K562 (cell line): Measurements from ENCODE around the gene C4orf54. TPM values are rescaled to one million over a fixed set of nuclear protein-coding genes. Genes with fewer than 3 reads are reported as not detected.

Experiments
- ATAC-seq: fragments of 200-7000 bp; cut with Tn5 transposase; 3 replicates; pipeline ENCODE4 v1.9.1; 2020; ENCODE audit warnings: moderate library complexity
- BruUV-seq: library from RNA; stranded (reverse); fragments of 400-500 nt; replicated peaks from 2 replicates; lab custom pipeline; 2021; lab: Mats Ljungman, UMichigan
- CTCF ChIA-PET: fragments of 300-600 bp; formaldehyde crosslinking; extraction: SDS; loops from one replicate; lab custom pipeline; 2021; ENCODE audit warnings: low intra/inter-chr PET ratio; lab: Yijun Ruan, JAX
- POLR2A ChIA-PET: fragments of 300-600, 350-650 bp; sonication (Branson Sonifier 250); formaldehyde crosslinking; extraction: SDS; loops from one replicate; lab custom pipeline; 2021; ENCODE audit warnings: antibody characterized with exemption, inconsistent platforms; lab: Yijun Ruan, JAX
- DNase-seq, 4 experiments: peaks; one replicate each; pipeline versions ENCODE4 v3.0.0 to v3.0.0-alpha.2; 2011 to 2018; ENCODE audit warnings: low spot score in 3 of 4, mixed read lengths in 3 of 4; ENCODE audit errors: extremely low read depth in 1 of 4
- FAIRE-seq: peaks from 2 replicates; lab custom pipeline; 2011; peaks lifted over from hg19 to GRCh38; lab: Jason Lieb, UNC
- H2AFZ ChIP-seq: 2 replicates; pipeline ENCODE4 v1.6.0; 2011; ENCODE audit warnings: low read depth, low read length, control low read depth, inconsistent platforms
- H3K27ac ChIP-seq: fragments of 200-600 bp; 3 replicates; pipeline ENCODE4 v1.8.0; 2011; ENCODE audit warnings: low read depth, mild to moderate bottlenecking, control low read depth, inconsistent platforms, low read length, moderate library complexity, mixed read lengths; ENCODE audit errors: extremely low read depth
- H3K27me3 ChIP-seq, 2 experiments: fragments of 300-600 bp in 1 of 2; 2 replicates in 1 of 2; 3 replicates in 1 of 2; pipeline versions ENCODE4 v1.6.0 to v1.8.0; 2011; ENCODE audit warnings: inconsistent platforms in 2 of 2, low read length in 2 of 2, mild to moderate bottlenecking in 1 of 2, mixed read lengths in 1 of 2, moderate library complexity in 1 of 2; ENCODE audit not compliant: control insufficient read depth in 2 of 2, insufficient read depth in 2 of 2
- H3K36me3 ChIP-seq: fragments of 300-600 bp; 3 replicates; pipeline ENCODE4 v1.8.0; 2011; ENCODE audit warnings: mild to moderate bottlenecking, low read length, inconsistent platforms; ENCODE audit not compliant: control insufficient read depth, insufficient read depth
- H3K4me1 ChIP-seq, 2 experiments: fragments of 200-600 bp in 1 of 2; replicated peaks in 1 of 2; 2 replicates in 1 of 2; 3 replicates in 1 of 2; pipeline versions ENCODE4 v1.5.1 to v1.8.0; 2011; ENCODE audit warnings: inconsistent platforms in 2 of 2, low read length in 2 of 2, mild to moderate bottlenecking in 1 of 2, mixed read lengths in 1 of 2, moderate library complexity in 1 of 2; ENCODE audit not compliant: control insufficient read depth in 2 of 2, insufficient read depth in 2 of 2
- H3K4me2 ChIP-seq: 2 replicates; pipeline ENCODE4 v1.6.1; 2011; ENCODE audit warnings: low read length, control low read depth, inconsistent platforms, mixed read lengths; ENCODE audit not compliant: insufficient read depth
- H3K4me3 ChIP-seq: fragments of 200-600 bp; sonication (generic), shearing (Covaris generic); 2 replicates; pipeline ENCODE4 v1.5.1; 2016; ENCODE audit warnings: control low read depth, inconsistent platforms
- H3K79me2 ChIP-seq: fragments of 200-600 bp; 3 replicates; pipeline ENCODE4 v1.8.0; 2011; ENCODE audit warnings: low read length, inconsistent platforms; ENCODE audit not compliant: control insufficient read depth, insufficient read depth
- H3K9ac ChIP-seq, 2 experiments: 2 replicates each; pipeline versions ENCODE4 v1.6.0 to v1.6.1; 2011; ENCODE audit warnings: low read depth in 2 of 2, low read length in 2 of 2, control low read depth in 1 of 2, inconsistent platforms in 1 of 2, mild to moderate bottlenecking in 1 of 2, mixed read lengths in 1 of 2; ENCODE audit not compliant: insufficient read depth in 1 of 2
- H3K9me1 ChIP-seq: one replicate; pipeline ENCODE4 v1.6.0; 2011; ENCODE audit warnings: inconsistent platforms, mild to moderate bottlenecking, low read length, moderate library complexity; ENCODE audit not compliant: control insufficient read depth, insufficient read depth
- H3K9me3 ChIP-seq: replicated peaks from 2 replicates; pipeline ENCODE4 v1.5.1; 2011; ENCODE audit warnings: low read depth, low read length, inconsistent platforms; ENCODE audit not compliant: control insufficient read depth, insufficient read depth
- H4K20me1 ChIP-seq: replicated peaks from 2 replicates; pipeline ENCODE4 v1.6.1; 2011; ENCODE audit warnings: low read length, inconsistent platforms, mixed read lengths; ENCODE audit not compliant: control insufficient read depth, insufficient read depth
- GABPB2 ChIP-seq: fragments of 250-450 bp; sonication (Bioruptor Pico); conservative IDR thresholded peaks from 2 replicates; pipeline ENCODE4 v1.5.1; 2021; ENCODE audit warnings: mild to moderate bottlenecking
- RFX7 ChIP-seq: fragments of 250-450 bp; sonication (Bioruptor Pico); IDR thresholded peaks from 2 replicates; pipeline ENCODE4 v1.5.1; 2021; ENCODE audit warnings: mild to moderate bottlenecking
- ZNF57 ChIP-seq: fragments of 450-650 bp; formaldehyde crosslinking; IDR thresholded peaks from 2 replicates; pipeline ENCODE4 v1.4.0; 2020; ENCODE audit warnings: mild to moderate bottlenecking, moderate library complexity
- ZNF778 ChIP-seq: fragments of 450-650 bp; formaldehyde crosslinking; IDR thresholded peaks from 2 replicates; pipeline ENCODE4 v1.4.0; 2020; ENCODE audit warnings: mild to moderate bottlenecking, moderate library complexity
- ZNF780A ChIP-seq: fragments of 250-450 bp; sonication (Bioruptor Pico); IDR thresholded peaks from 2 replicates; pipeline ENCODE4 v1.5.0; 2021; ENCODE audit warnings: mild to moderate bottlenecking
- ZNF785 ChIP-seq: fragments of 250-450 bp; sonication (Bioruptor Pico); IDR thresholded peaks from 2 replicates; pipeline ENCODE4 v1.4.0; 2020; ENCODE audit warnings: mild to moderate bottlenecking
- WGBS: fragments of 100-300 bp; shearing (Covaris generic); methylation state at CpG from one replicate; pipeline ENCODE4 v1.1.6; 2016; ENCODE audit warnings: low coverage, mixed read lengths; ENCODE audit not compliant: insufficient coverage; ENCODE audit errors: missing lambda C conversion rate; 5-methylcytosine and 5-hydroxymethylcytosine counted together
- in situ Hi-C: fragments of 300-500 bp; cut with MboI; formaldehyde crosslinking; loops from 4 replicates; pipeline ENCODE4 v1.15.0; 2018; ENCODE audit warnings: inconsistent platforms, mixed read lengths
- intact Hi-C: fragments of 100-400 bp; cut with micrococcal nuclease; formaldehyde crosslinking; loops from 2 replicates; pipeline ENCODE4 v1.14.2; 2022
- polyA plus RNA-seq, 8 experiments: library from polyadenylated mRNA; depleted of rRNA in 4 of 8; stranded (reverse) in 5 of 8; unstranded in 3 of 8; fragments of >200 nt; fragmentation: Nextera tagmentation in 2 of 8; fragmentation: Illumina TruSeq in 1 of 8; extraction: Ambion mirVana in 2 of 8; extraction: Trizol in 1 of 8; gene quantifications; 2 replicates each; pipeline versions ENCODE4 v1.2.1 to v1.2.3, GENCODE V29; 2011 to 2014; ENCODE audit warnings: inconsistent platforms in 1 of 8, missing spikeins in 1 of 8
- total RNA-seq, 7 experiments: library from RNA; depleted of rRNA in 6 of 7; stranded (reverse); fragments of >200 nt in 6 of 7; fragmentation: Illumina TruSeq in 2 of 7; extraction: Trizol in 2 of 7; gene quantifications; 2 replicates each; pipeline versions ENCODE4 v1.2.1 to v1.2.3, GENCODE V29; 2011 to 2021; ENCODE audit warnings: low replicate concordance in 1 of 7
- TF ChIP-seq, protein P1 (sequence below): fragments of 250-450 bp; sonication (Bioruptor Pico); IDR thresholded peaks from 2 replicates; pipeline ENCODE4 v1.4.0; 2020; ENCODE audit warnings: borderline replicate concordance

The C4orf54 gene
- total and polyA plus RNA-seq, 9 of the 15 experiments (the other 6 are each of a cell fraction or from before 2014, with no cell fraction given): not detected

DNA sequence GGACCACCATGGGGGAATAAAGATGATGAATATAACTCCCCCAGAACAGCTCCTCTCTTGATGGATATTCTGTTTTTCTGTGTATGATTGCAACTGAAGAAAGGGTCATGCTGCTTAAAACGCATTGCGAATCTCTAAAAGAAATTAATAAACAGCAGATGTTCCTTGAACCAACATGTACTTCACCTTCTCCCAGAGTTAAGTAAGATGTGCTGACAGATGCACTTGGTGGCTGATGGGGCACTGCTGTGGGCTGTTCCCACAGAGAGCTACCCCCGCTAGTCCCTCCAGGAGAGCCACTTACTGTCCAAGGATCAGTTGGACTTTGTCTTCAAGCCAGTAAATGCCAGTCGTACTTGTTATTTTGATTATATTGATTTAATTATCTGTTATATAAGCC, 26.3 kb upstream of the C4orf54 start:
- no TSS peak for BruUV-seq
- no peak for ATAC-seq
- FAIRE-seq: no peak
- Histone ChIP-seq H3K4me1 (no peaks in the 10 kb centered on the region), H3K4me2 (no peak overlapping the region), H4K20me1 (no peaks in the 10 kb centered on the region), H3K9ac (no peak overlapping the region), H3K79me2 (no peaks in the 10 kb centered on the region), H3K36me3 (no peaks in the 10 kb centered on the region), H3K9me3 (no peaks in the 10 kb centered on the region), H3K9me1 (no peaks in the 10 kb centered on the region), H2AFZ (no peak overlapping the region), H3K27me3 (no peaks in the 10 kb centered on the region), H3K4me3 (no peak overlapping the region), H3K27ac (no peak overlapping the region)
- POLR2A ChIA-PET: no interaction called here
- in situ Hi-C loops: no loop called here
- 4% methylated on average over 4 of the region's 4 CpGs for WGBS
- DNase-seq: no peak
- CTCF ChIA-PET: no interaction called here
- intact Hi-C loops: no loop called here
- TF ChIP-seq ZNF780A (CRISPR knock-in tag) (no peak), ZNF57 (CRISPR knock-in tag) (no peak), ZNF778 (CRISPR knock-in tag) (no peak), RFX7 (CRISPR knock-in tag) (no peak), GABPB2 (CRISPR knock-in tag) (no peak), ZNF785 (CRISPR knock-in tag) (no peak)
- TF ChIP-seq, protein P1, sequence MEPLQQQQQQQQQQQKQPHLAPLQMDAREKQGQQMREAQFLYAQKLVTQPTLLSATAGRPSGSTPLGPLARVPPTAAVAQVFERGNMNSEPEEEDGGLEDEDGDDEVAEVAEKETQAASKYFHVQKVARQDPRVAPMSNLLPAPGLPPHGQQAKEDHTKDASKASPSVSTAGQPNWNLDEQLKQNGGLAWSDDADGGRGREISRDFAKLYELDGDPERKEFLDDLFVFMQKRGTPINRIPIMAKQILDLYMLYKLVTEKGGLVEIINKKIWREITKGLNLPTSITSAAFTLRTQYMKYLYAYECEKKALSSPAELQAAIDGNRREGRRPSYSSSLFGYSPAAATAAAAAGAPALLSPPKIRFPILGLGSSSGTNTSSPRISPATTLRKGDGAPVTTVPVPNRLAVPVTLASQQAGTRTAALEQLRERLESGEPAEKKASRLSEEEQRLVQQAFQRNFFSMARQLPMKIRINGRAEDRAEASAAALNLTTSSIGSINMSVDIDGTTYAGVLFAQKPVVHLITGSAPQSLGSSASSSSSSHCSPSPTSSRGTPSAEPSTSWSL (CRISPR knock-in tag): no peak
